ENCODE results near the gene ASAP2. TPM values are rescaled to one million over a fixed set of nuclear protein-coding genes. Genes with fewer than 3 reads are reported as not detected.

Gene ASAP2
- total RNA-seq, 1 experiment from 2014 or later = 12.6 TPM

GRCh38 chr2:9255416-9255815 is 48.8 kb downstream of the ASAP2 start:
- Histone ChIP-seq H3K23ac (ENCODE audit: insufficient read length, low read depth, low read length) (no peak overlapping the region), H3K18ac (ENCODE audit: insufficient read length, low read depth, low read length) (no peak overlapping the region), H2BK20ac (ENCODE audit: low read depth, low read length, poor library complexity, severe bottlenecking) (no peak overlapping the region), H2BK120ac (ENCODE audit: low read depth, low read length, poor library complexity, severe bottlenecking) (no peak overlapping the region), H3K9me3 (ENCODE audit: control insufficient read depth, low read depth, low read length) (no peaks in the 10 kb centered on the region), H3K4me2 (ENCODE audit: insufficient read depth, insufficient read length, low read length) (no peak overlapping the region), H4K91ac (ENCODE audit: insufficient read length, low read depth, low read length) (no peak overlapping the region), H4K5ac (ENCODE audit: insufficient read length, low read depth, low read length) (no peak overlapping the region), H3K23me2 (ENCODE audit: insufficient read length, low read depth, low read length, poor library complexity, severe bottlenecking) (no peaks in the 10 kb centered on the region), H2AFZ (ENCODE audit: low read length) (no peak overlapping the region), H3K4me1 (ENCODE audit: insufficient read depth, low read length) (no peaks in the 10 kb centered on the region), H3K9ac (ENCODE audit: extremely low read depth, insufficient read length, low read length) (no peak overlapping the region), H3T11ph (ENCODE audit: low read length) (no peak overlapping the region), H3K14ac (ENCODE audit: insufficient read depth, low read length) (no peak overlapping the region), H2BK15ac (ENCODE audit: low read depth, low read length) (no peak overlapping the region), H2BK5ac (ENCODE audit: insufficient read length, low read length) (no peak overlapping the region), H4K20me1 (ENCODE audit: control insufficient read depth, insufficient read depth, insufficient read length) (no peaks in the 10 kb centered on the region), H3K27ac (ENCODE audit: insufficient read length, low read depth, low read length) (no peak overlapping the region), H3K4ac (ENCODE audit: low read depth, low read length) (no peak overlapping the region), H3K27me3 (ENCODE audit: insufficient read depth, low read length) (no peaks in the 10 kb centered on the region), H3K56ac (ENCODE audit: insufficient read length, low read depth, low read length) (no peak overlapping the region), H3K79me1 (ENCODE audit: insufficient read depth, low read depth, low read length, poor library complexity, severe bottlenecking) (no peaks in the 10 kb centered on the region), H2BK12ac (ENCODE audit: insufficient read length, low read depth, low read length) (no peak overlapping the region), H2AK5ac (ENCODE audit: insufficient read length, low read length) (no peak overlapping the region), H4K8ac (replicated peaks; ENCODE audit: insufficient read length, low read depth, low read length) (no peak overlapping the region), H3K79me2 (ENCODE audit: insufficient read depth, low read length) (0 out of 2 replicates have a peak, but pooled peaks cover 2% of the 10 kb centered on the region)
- no peak for DNase-seq
- peaks cover 44 to 55% of the 10 kb centered on the region in 2 experiments for H3K4me1 Mint-ChIP-seq
- no peak overlapping the region for H3K4me3 Mint-ChIP-seq
- H3K27me3 Mint-ChIP-seq (ENCODE audit: low read depth) = no peaks in the 10 kb centered on the region
- no CpG with 5 or more reads among the region's 4 CpGs for WGBS (ENCODE audit: extremely low coverage, insufficient read length, low lambda C conversion rate)
- H3K36me3 Mint-ChIP-seq (ENCODE audit: insufficient read depth in 1 of 3, low read depth in 3 of 3) = peaks cover 0 to 8% (median 0%) of the 10 kb centered on the region in 3 experiments; a peak in 1 of 7 replicates
- no peak overlapping the region; a peak in 1 of 7 replicates for H3K27ac Mint-ChIP-seq
- no peak for TF ChIP-seq CTCF (conservative IDR thresholded peaks at IDR 0.05)
- no peaks in the 10 kb centered on the region for H3K9me3 Mint-ChIP-seq

Measured in H9 (cell line).